ENCODE data around the gene ST3GAL5. TPM values are rescaled to one million over a fixed set of nuclear protein-coding genes. Genes with fewer than 3 reads are reported as not detected.

ST3GAL5 gene
- total RNA-seq, 1 donor from 2014 or later, result 25.8 TPM

DNA sequence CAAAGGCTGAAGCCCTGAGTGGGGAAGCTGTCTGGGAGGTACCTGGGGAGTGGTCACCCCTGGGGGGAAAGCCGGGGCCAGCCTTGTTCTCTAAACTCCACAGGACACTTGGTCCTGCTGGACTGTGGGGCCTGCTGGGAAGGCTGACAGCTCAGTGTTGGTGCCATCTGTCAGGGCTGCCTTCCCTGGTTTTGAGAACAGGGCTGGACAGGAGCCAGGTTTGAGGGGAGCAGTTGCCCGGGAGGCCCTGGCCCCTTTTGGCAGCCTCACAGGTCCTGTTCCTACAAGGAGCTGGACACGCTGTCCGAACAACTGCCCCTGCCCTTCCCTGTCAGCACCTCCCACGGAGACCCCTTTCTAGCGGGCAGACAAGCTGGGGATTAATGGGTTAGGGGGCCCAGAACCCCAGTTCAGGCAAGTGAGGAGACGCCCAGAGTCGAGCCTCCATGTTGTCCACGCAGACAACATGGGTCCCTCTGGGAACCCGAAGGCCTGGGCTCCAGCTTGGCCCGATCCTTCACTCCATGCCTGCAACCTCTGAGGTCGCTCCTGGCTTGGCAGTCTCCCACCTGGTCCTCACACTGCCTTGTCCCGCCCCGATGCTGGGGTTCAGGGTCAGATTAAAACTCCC, 94.2 kb downstream of the ST3GAL5 start:
- H3K4me3 Mint-ChIP-seq, result no peak overlapping the region
- no peak overlapping the region for H3K27ac Mint-ChIP-seq
- H3K27me3 Mint-ChIP-seq (ENCODE audit: low read depth), result no peaks in the 10 kb centered on the region
- H3K36me3 Mint-ChIP-seq, result no peaks in the 10 kb centered on the region
- TF ChIP-seq CTCF (IDR thresholded peaks at IDR 0.05; ENCODE audit: unreplicated experiment), result no peak
- peaks cover 53% of the 10 kb centered on the region for H3K4me1 Mint-ChIP-seq
- no peaks in the 10 kb centered on the region for H3K9me3 Mint-ChIP-seq
- no peak for DNase-seq (ENCODE audit: low spot score in 2 of 2, unreplicated experiment in 2 of 2)

GRCh38 chr2:85794038-85794441, 94.8 kb downstream of the ST3GAL5 start:
- Mint-ChIP-seq H3K4me3 (no peak overlapping the region), H3K9me3 (no peaks in the 10 kb centered on the region), H3K27me3 (ENCODE audit: low read depth) (no peaks in the 10 kb centered on the region), H3K36me3 (no peaks in the 10 kb centered on the region), H3K4me1 (peaks cover 50% of the 10 kb centered on the region), H3K27ac (no peak overlapping the region)
- no peak for DNase-seq (ENCODE audit: low spot score in 2 of 2, unreplicated experiment in 2 of 2)
- TF ChIP-seq CTCF (IDR thresholded peaks at IDR 0.05; ENCODE audit: unreplicated experiment), result no peak

GRCh38 chr2:85793584-85793983, 95.2 kb downstream of the ST3GAL5 start:
- DNase-seq (ENCODE audit: low spot score in 2 of 2, unreplicated experiment in 2 of 2), result no peak
- Mint-ChIP-seq H3K4me3 (no peak overlapping the region), H3K27me3 (ENCODE audit: low read depth) (no peaks in the 10 kb centered on the region), H3K27ac (no peak overlapping the region), H3K9me3 (no peaks in the 10 kb centered on the region), H3K36me3 (no peaks in the 10 kb centered on the region), H3K4me1 (peaks cover 50% of the 10 kb centered on the region)
- TF ChIP-seq CTCF (IDR thresholded peaks at IDR 0.05; ENCODE audit: unreplicated experiment), result no peak

- H3K4me3 Mint-ChIP-seq, result no peak overlapping the region
- H3K4me1 Mint-ChIP-seq, result peaks cover 49% of the 10 kb centered on the region
- H3K27ac Mint-ChIP-seq, result peak overlapping the region; percentile 43
These were observed 95.9 kb downstream of the ST3GAL5 start for GRCh38 chr2:85792783-85793441.

GRCh38 chr2:85791704-85792565, 96.9 kb downstream of the ST3GAL5 start:
- Mint-ChIP-seq H3K27me3 (ENCODE audit: low read depth) (no peaks in the 10 kb centered on the region), H3K36me3 (no peaks in the 10 kb centered on the region), H3K27ac (peak overlapping the region; percentile 41), H3K9me3 (no peaks in the 10 kb centered on the region), H3K4me3 (no peak overlapping the region), H3K4me1 (peaks cover 44% of the 10 kb centered on the region)
- no peak for TF ChIP-seq CTCF (IDR thresholded peaks at IDR 0.05; ENCODE audit: unreplicated experiment)
- no peak for DNase-seq (ENCODE audit: low spot score in 2 of 2, unreplicated experiment in 2 of 2)

More at GRCh38 chr2:85792783-85793441, 95.9 kb downstream of the ST3GAL5 start:
- no peaks in the 10 kb centered on the region for H3K36me3 Mint-ChIP-seq
- TF ChIP-seq CTCF (IDR thresholded peaks at IDR 0.05; ENCODE audit: unreplicated experiment), result no peak
- no peak for DNase-seq (ENCODE audit: low spot score in 2 of 2, unreplicated experiment in 2 of 2)
- H3K27me3 Mint-ChIP-seq (ENCODE audit: low read depth), result no peaks in the 10 kb centered on the region
- no peaks in the 10 kb centered on the region for H3K9me3 Mint-ChIP-seq

Data from mesothelial cell of epicardium (in vitro differentiated cells).